ENCODE results near the gene CLDN6.

CLDN6 gene

GRCh38 chr16:3026609-3027488 lies 8.9 kb upstream of the CLDN6 start:
- no peak for DNase-seq

GRCh38 chr16:3026003-3026378 lies 8.0 kb upstream of the CLDN6 start:
- DNase-seq: no peak

- no peak for DNase-seq
Observed at GRCh38 chr16:3025032-3026002, 7.3 kb upstream of the CLDN6 start.

- DNase-seq: peak; percentile 82
Observed at GRCh38 chr16:3023669-3024478, 5.9 kb upstream of the CLDN6 start, which contains the start of the genes HCFC1R1 and THOC6. Gene HCFC1R1, minus strand, starts transcription at chr16:3023942. Its CDS starts 1 bp downstream, at chr16:3023941. Gene THOC6, plus strand, starts transcription at chr16:3024035. Its CDS starts 292 bp downstream, at chr16:3024327.

- no peak for DNase-seq
Observed at GRCh38 chr16:3023415-3023668, 5.4 kb upstream of the CLDN6 start.

GRCh38 chr16:3022684-3023414 lies 4.9 kb upstream of the CLDN6 start:
- no peak for DNase-seq

GRCh38 chr16:3022208-3022683 lies 4.3 kb upstream of the CLDN6 start:
- DNase-seq: no peak

- no peak for DNase-seq
Observed at GRCh38 chr16:3021449-3022207, 3.6 kb upstream of the CLDN6 start.

GRCh38 chr16:3020604-3021448 lies 2.8 kb upstream of the CLDN6 start:
- no peak for DNase-seq

- no peak for DNase-seq
Observed at GRCh38 chr16:3020247-3020603, 2.2 kb upstream of the CLDN6 start, which contains the start of gene TNFRSF12A. Gene TNFRSF12A, plus strand, starts transcription at chr16:3020368. Its CDS starts 30 bp downstream, at chr16:3020398.

GRCh38 chr16:3019594-3020246 lies 1.7 kb upstream of the CLDN6 start:
- DNase-seq: no peak

- no peak for DNase-seq
Observed at GRCh38 chr16:3017344-3017743, 639 bp downstream of the CLDN6 start.

GRCh38 chr16:3015865-3016521 lies 2.0 kb downstream of the CLDN6 start:
- no peak for DNase-seq

- DNase-seq: no peak
Observed at GRCh38 chr16:3014971-3015370, 3.0 kb downstream of the CLDN6 start.

- no peak for DNase-seq
Observed at GRCh38 chr16:3013998-3014690, 3.8 kb downstream of the CLDN6 start.

- DNase-seq: no peak
Observed at GRCh38 chr16:3013491-3013951, 4.5 kb downstream of the CLDN6 start.

GRCh38 chr16:3012828-3013420 lies 5.1 kb downstream of the CLDN6 start, which contains the start of gene CLDN9:
Gene CLDN9, plus strand, starts transcription at chr16:3012923. Its CDS starts 440 bp downstream, at chr16:3013363.
- no peak for DNase-seq

GRCh38 chr16:3012246-3012645 lies 5.7 kb downstream of the CLDN6 start:
- DNase-seq: no peak
